Fibroblast of lung (primary cell): ENCODE results near the gene ARID4A. TPM values are rescaled to one million over a fixed set of nuclear protein-coding genes. Genes with fewer than 3 reads are reported as not detected.
"Not testable (repeated sequence)": the region's sequence is repeated elsewhere in the genome, so short reads cannot be mapped to it uniquely, and the experiment has no call there.

Experiments
- DNase-seq, 2 donors: peaks; one replicate each; pipeline versions ENCODE4 v3.0.0 to v3.0.0-alpha.2; 2010; ENCODE audit warnings: low read depth in 2 of 2
- H2AFZ ChIP-seq: 2 replicates; pipeline ENCODE4 v1.5.1; 2012; ENCODE audit warnings: low read length, control low read depth, inconsistent platforms
- H3K27ac ChIP-seq: 2 replicates; pipeline ENCODE4 v1.5.1; 2011; ENCODE audit warnings: low read length, control low read depth; ENCODE audit not compliant: insufficient read depth
- H3K27me3 ChIP-seq: 2 replicates; pipeline ENCODE4 v1.5.1; 2011; ENCODE audit warnings: mild to moderate bottlenecking, low read length; ENCODE audit not compliant: control insufficient read depth, insufficient read depth
- H3K36me3 ChIP-seq: 2 replicates; pipeline ENCODE4 v1.5.1; 2011; ENCODE audit warnings: low read length; ENCODE audit not compliant: control insufficient read depth, insufficient read depth
- H3K4me1 ChIP-seq: 2 replicates; pipeline ENCODE4 v1.5.1; 2011; ENCODE audit warnings: low read length; ENCODE audit not compliant: control insufficient read depth, insufficient read depth; ENCODE audit errors: extremely low read depth
- H3K4me2 ChIP-seq: 2 replicates; pipeline ENCODE4 v1.5.1; 2011; ENCODE audit warnings: low read length, control low read depth; ENCODE audit not compliant: insufficient read depth; ENCODE audit errors: extremely low read depth
- H3K4me3 ChIP-seq, 4 experiments: fragments of 200-600 bp in 1 of 4; sonication (generic) in 1 of 4; replicated peaks in 1 of 4; 2 replicates each; pipeline ENCODE4 v1.5.1; 2011 to 2016; ENCODE audit warnings: low read length in 4 of 4, low read depth in 3 of 4, mild to moderate bottlenecking in 3 of 4, control low read depth in 2 of 4, inconsistent platforms in 1 of 4, mixed read lengths in 1 of 4; ENCODE audit not compliant: insufficient read depth in 1 of 4; ENCODE audit errors: control extremely low read depth in 1 of 4
- H3K79me2 ChIP-seq: 2 replicates; pipeline ENCODE4 v1.5.1; 2012; ENCODE audit warnings: mild to moderate bottlenecking, low read length, inconsistent platforms; ENCODE audit not compliant: control insufficient read depth, insufficient read depth
- H3K9ac ChIP-seq: 2 replicates; pipeline ENCODE4 v1.5.1; 2011; ENCODE audit warnings: mild to moderate bottlenecking, low read length, control low read depth; ENCODE audit not compliant: insufficient read depth
- H3K9me3 ChIP-seq: 2 replicates; pipeline ENCODE4 v1.5.1; 2012; ENCODE audit warnings: low read depth, low read length; ENCODE audit not compliant: control insufficient read depth, insufficient read depth
- H4K20me1 ChIP-seq: 2 replicates; pipeline ENCODE4 v1.5.1; 2011; ENCODE audit warnings: low read length; ENCODE audit not compliant: control insufficient read depth, insufficient read depth; ENCODE audit errors: extremely low read depth
- CTCF ChIP-seq, 2 donors: IDR thresholded peaks in 1 of 2; conservative IDR thresholded peaks in 1 of 2; 1 replicate in 1 of 2; 2 replicates in 1 of 2; pipeline ENCODE4 v1.5.1; 2011 to 2012; ENCODE audit warnings: low read length in 2 of 2, control low read depth in 1 of 2, inconsistent platforms in 1 of 2, low read depth in 1 of 2, mild to moderate bottlenecking in 1 of 2
- EZH2 ChIP-seq: IDR thresholded peaks from 2 replicates; pipeline ENCODE4 v1.5.1; 2012; ENCODE audit warnings: low read length, control low read depth, mild to moderate bottlenecking; ENCODE audit errors: missing control alignments
- polyA plus RNA-seq, 2 donors: library from polyadenylated mRNA; depleted of rRNA in 1 of 2; stranded (reverse) in 1 of 2; unstranded in 1 of 2; fragments of >200 nt; gene quantifications; 2 replicates each; pipeline ENCODE4 v1.2.1, GENCODE V29; 2011 to 2012; ENCODE audit warnings: missing spikeins in 1 of 2
- total RNA-seq: library from RNA; depleted of rRNA; stranded (reverse); fragments of >200 nt; gene quantifications from 2 replicates; pipeline ENCODE4 v1.2.1, GENCODE V29; 2014

The ARID4A gene
- total and polyA plus RNA-seq, 2 donors (not counting 1 experiment from before 2014, with no cell fraction given): 12.1 to 12.2 TPM

- no peaks in the 10 kb centered on the region for H4K20me1 ChIP-seq
- H3K4me2 ChIP-seq: no peak overlapping the region
- no peak overlapping the region for H3K27ac ChIP-seq
- no peak for TF ChIP-seq EZH2
- TF ChIP-seq CTCF (conservative IDR thresholded peaks at IDR 0.05 in 1 of 2, IDR thresholded peaks at IDR 0.05 in 1 of 2; ENCODE audit: low read depth in 1 of 2, low read length in 2 of 2): no peak
- H3K4me1 ChIP-seq: no peaks in the 10 kb centered on the region
- no peak overlapping the region for H3K4me3 ChIP-seq
- H2AFZ ChIP-seq: no peak overlapping the region
- H3K27me3 ChIP-seq: no peaks in the 10 kb centered on the region
- H3K9me3 ChIP-seq: no peaks in the 10 kb centered on the region
- DNase-seq: no peak
- H3K79me2 ChIP-seq: no peaks in the 10 kb centered on the region
- H3K9ac ChIP-seq: no peak overlapping the region
- peaks cover 3% of the 10 kb centered on the region for H3K36me3 ChIP-seq
Measured at GRCh38 chr14:58408681-58409215, 110.4 kb downstream of the ARID4A start.

- no peaks in the 10 kb centered on the region for H3K9me3 ChIP-seq
- H3K4me2 ChIP-seq: no peak overlapping the region
- DNase-seq: peak in 1 of 2 donors; percentile 1
- H3K4me1 ChIP-seq: no peaks in the 10 kb centered on the region
- TF ChIP-seq EZH2 (no peak), CTCF (conservative IDR thresholded peaks at IDR 0.05 in 1 of 2, IDR thresholded peaks at IDR 0.05 in 1 of 2; ENCODE audit: low read depth in 1 of 2, low read length in 2 of 2) (no peak)
- peaks cover 6% of the 10 kb centered on the region for H3K79me2 ChIP-seq
- no peaks in the 10 kb centered on the region for H3K27me3 ChIP-seq
- H3K4me3 ChIP-seq: no peak overlapping the region
- H2AFZ ChIP-seq: no peak overlapping the region
- peaks cover 10% of the 10 kb centered on the region for H3K36me3 ChIP-seq
- no peak overlapping the region for H3K27ac ChIP-seq
- H3K9ac ChIP-seq: no peak overlapping the region
- no peaks in the 10 kb centered on the region for H4K20me1 ChIP-seq
Measured at GRCh38 chr14:58414845-58415244, 116.5 kb downstream of the ARID4A start.

GRCh38 chr14:58415636-58416547, 117.5 kb downstream of the ARID4A start:
- no peak for TF ChIP-seq EZH2
- no peak for TF ChIP-seq CTCF (conservative IDR thresholded peaks at IDR 0.05 in 1 of 2, IDR thresholded peaks at IDR 0.05 in 1 of 2; ENCODE audit: low read depth in 1 of 2, low read length in 2 of 2)
- H3K36me3 ChIP-seq: peaks cover 10% of the 10 kb centered on the region

GRCh38 chr14:58416934-58417333, 118.6 kb downstream of the ARID4A start:
- H3K36me3 ChIP-seq: not testable (repeated sequence)

More at GRCh38 chr14:58415636-58416547, 117.5 kb downstream of the ARID4A start:
- Histone ChIP-seq H3K9ac (no peak overlapping the region), H3K4me1 (no peaks in the 10 kb centered on the region), H3K9me3 (no peaks in the 10 kb centered on the region), H3K27ac (no peak overlapping the region), H3K79me2 (peaks cover 6% of the 10 kb centered on the region), H3K4me3 (no peak overlapping the region), H4K20me1 (no peaks in the 10 kb centered on the region), H3K27me3 (no peaks in the 10 kb centered on the region), H2AFZ (no peak overlapping the region), H3K4me2 (no peak overlapping the region)
- DNase-seq: no peak

More at GRCh38 chr14:58416934-58417333, 118.6 kb downstream of the ARID4A start:
- not testable (repeated sequence) for H4K20me1 ChIP-seq, H3K4me3 ChIP-seq, H3K9me3 ChIP-seq, H3K4me1 ChIP-seq, H3K27ac ChIP-seq, H3K79me2 ChIP-seq, DNase-seq, H3K27me3 ChIP-seq, H2AFZ ChIP-seq, H3K9ac ChIP-seq, H3K4me2 ChIP-seq
